H1 (cell line): ENCODE data around the gene FAR2. TPM values are rescaled to one million over a fixed set of nuclear protein-coding genes. Genes with fewer than 3 reads are reported as not detected.

Experiments used
- CBX5 ChIP-seq: fragments of 300-800, 300-1000 bp; sonication (generic); IDR thresholded peaks from 2 replicates; pipeline ENCODE4 v1.7.1; 2016; ENCODE audit warnings: antibody characterized with exemption, low read length, low read depth
- EGR1 ChIP-seq: IDR thresholded peaks from 2 replicates; pipeline ENCODE4 v1.6.1; 2011; ENCODE audit warnings: low read depth, low read length, borderline replicate concordance
- HDAC2 ChIP-seq, 2 experiments: fragments of 300-600 bp in 1 of 2; sonication (generic) in 1 of 2; IDR thresholded peaks; 2 replicates each; pipeline ENCODE4 v1.6.1; 2011 to 2012; ENCODE audit warnings: low read depth in 2 of 2, low read length in 2 of 2, mild to moderate bottlenecking in 2 of 2, moderate library complexity in 2 of 2, borderline replicate concordance in 1 of 2, inconsistent platforms in 1 of 2
- RXRA ChIP-seq: IDR thresholded peaks from 2 replicates; pipeline ENCODE4 v1.6.1; 2011; ENCODE audit warnings: low read depth, mild to moderate bottlenecking, low read length, moderate library complexity; ENCODE audit not compliant: insufficient read depth
- SIN3A ChIP-seq, 2 experiments: IDR thresholded peaks in 1 of 2; conservative IDR thresholded peaks in 1 of 2; 2 replicates each; pipeline ENCODE4 v1.6.1; 2011 to 2012; ENCODE audit warnings: low read length in 2 of 2, improper control_type of control experiment in 1 of 2, low read depth in 1 of 2, mild to moderate bottlenecking in 1 of 2
- SP4 ChIP-seq: IDR thresholded peaks from 2 replicates; pipeline ENCODE4 v1.6.1; 2012; ENCODE audit warnings: low read length, inconsistent platforms
- SUZ12 ChIP-seq: fragments of 200-600 bp; sonication (generic); IDR thresholded peaks from 2 replicates; pipeline ENCODE4 v1.6.1; 2012; ENCODE audit warnings: mild to moderate bottlenecking, inconsistent platforms, low read length, moderate library complexity, mixed read lengths
- polyA plus RNA-seq, 7 experiments: library from polyadenylated mRNA; depleted of rRNA in 3 of 7; stranded (reverse) in 5 of 7; unstranded in 2 of 7; fragments of >200 nt in 5 of 7; fragments of 200-250 nt in 2 of 7; gene quantifications; 1 replicate in 5 of 7; 2 replicates in 1 of 7; 4 replicates in 1 of 7; pipeline versions ENCODE4 v1.2.1 to v1.2.3, GENCODE V29; 2011 to 2013; ENCODE audit warnings: missing spikeins in 2 of 7, mixed read lengths in 2 of 7
- total RNA-seq: library from RNA; stranded (reverse); fragmentation: NEBNext Ultra II Directional; extraction: Animal tissue kit (Norgen Biotek cat#: 25700); gene quantifications from 2 replicates; pipeline ENCODE4 v1.2.1, GENCODE V29; 2021

The FAR2 gene
- total and polyA plus RNA-seq, 2 of the 8 experiments (the other 6 are each of a cell fraction or from before 2014, with no cell fraction given), result 24.0 to 24.1 TPM

DNA sequence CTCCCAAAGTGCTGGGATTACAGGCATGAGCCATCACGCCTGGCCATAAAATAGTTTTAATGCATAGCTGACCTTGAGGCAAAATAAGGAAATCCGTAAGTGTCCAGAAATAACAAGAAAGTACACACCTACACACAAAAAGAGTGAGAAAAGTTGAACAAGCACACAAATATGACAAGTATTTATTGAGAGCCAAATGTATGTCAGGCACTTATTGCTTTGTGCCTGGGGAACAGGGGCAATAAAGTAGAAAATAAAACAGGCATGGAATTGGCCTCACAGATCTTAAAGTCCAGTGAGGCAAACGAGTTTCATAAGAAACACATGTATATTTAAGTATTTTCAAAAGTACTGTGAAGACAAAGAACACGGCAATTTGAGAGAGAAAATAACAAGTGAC lies 128.2 kb downstream of the FAR2 start (continued):
- no peak for TF ChIP-seq HDAC2 (IDR thresholded peaks at IDR 0.05; ENCODE audit: borderline replicate concordance in 1 of 2, low read depth in 2 of 2, low read length in 2 of 2)
- no peak for TF ChIP-seq SP4
- TF ChIP-seq RXRA, result no peak
- no peak for TF ChIP-seq CBX5
- TF ChIP-seq EGR1, result no peak
- TF ChIP-seq SUZ12, result no peak
- no peak for TF ChIP-seq SIN3A (conservative IDR thresholded peaks at IDR 0.05 in 1 of 2, IDR thresholded peaks at IDR 0.05 in 1 of 2; ENCODE audit: low read depth in 1 of 2, low read length in 2 of 2)
